A673 (cell line): ENCODE measurements around the gene KLF7.

Experiments used
- CTCF ChIP-seq: fragments of 300-800, 200-600 bp; sonication (generic); conservative IDR thresholded peaks from 2 replicates; pipeline ENCODE4 v1.5.1; 2017; ENCODE audit warnings: low read depth, mild to moderate bottlenecking, antibody characterized with exemption, low read length, moderate library complexity, mixed read lengths
- EZH2 ChIP-seq: fragments of 200-600 bp; sonication (generic); IDR thresholded peaks from 2 replicates; pipeline ENCODE4 v1.6.1; 2017; ENCODE audit warnings: borderline replicate concordance, low read depth, mild to moderate bottlenecking, mixed read lengths, antibody characterized with exemption, low read length; ENCODE audit not compliant: poor library complexity, severe bottlenecking

GRCh38 chr2:207117668-207118067, 48.1 kb downstream of the KLF7 start:
- no peak for TF ChIP-seq CTCF
- TF ChIP-seq EZH2, result no peak
